CD14-positive monocyte (primary cell): Measurements from ENCODE around the gene GAGE13. TPM values are rescaled to one million over a fixed set of nuclear protein-coding genes. Genes with fewer than 3 reads are reported as not detected.
A peak's percentile ranks its signal among the peaks of the same experiment; 100 is the strongest.
"Not testable (repeated sequence)": the region's sequence is repeated elsewhere in the genome, so short reads cannot be mapped to it uniquely, and the experiment has no call there.

ENCODE experiments used
- DNase-seq, 3 donors: peaks; one replicate each; pipeline ENCODE4 v3.0.0-alpha.2; 2011 to 2022
- H2AFZ ChIP-seq: 2 replicates; pipeline ENCODE4 v1.6.0; 2012; ENCODE audit warnings: mild to moderate bottlenecking, low read depth, low read length, inconsistent platforms; ENCODE audit not compliant: insufficient read depth, poor library complexity, severe bottlenecking
- H3K27ac ChIP-seq, 2 donors: 1 replicate in 1 of 2; 2 replicates in 1 of 2; pipeline ENCODE4 v1.5.1; 2012 to 2013; ENCODE audit warnings: low read length in 2 of 2, control low read depth in 1 of 2, inconsistent platforms in 1 of 2, low read depth in 1 of 2, mild to moderate bottlenecking in 1 of 2
- H3K27me3 ChIP-seq, 2 donors: one replicate each; pipeline versions ENCODE4 v1.6.0 to v1.6.1; 2011 to 2013; ENCODE audit warnings: low read length in 2 of 2; ENCODE audit not compliant: control insufficient read depth in 2 of 2, insufficient read depth in 2 of 2
- H3K36me3 ChIP-seq, 2 donors: replicated peaks in 1 of 2; 1 replicate in 1 of 2; 2 replicates in 1 of 2; pipeline versions ENCODE4 v1.5.1 to v1.6.1; 2012 to 2013; ENCODE audit warnings: low read length in 2 of 2, control low read depth in 1 of 2, inconsistent platforms in 1 of 2, mild to moderate bottlenecking in 1 of 2; ENCODE audit not compliant: insufficient read depth in 2 of 2, control insufficient read depth in 1 of 2
- H3K4me1 ChIP-seq, 2 donors: 1 replicate in 1 of 2; 2 replicates in 1 of 2; pipeline versions ENCODE4 v1.5.1 to v1.6.1; 2012 to 2013; ENCODE audit warnings: low read length in 2 of 2, control low read depth in 1 of 2, inconsistent platforms in 1 of 2, mild to moderate bottlenecking in 1 of 2, moderate library complexity in 1 of 2; ENCODE audit not compliant: insufficient read depth in 2 of 2, control insufficient read depth in 1 of 2
- H3K4me2 ChIP-seq: replicated peaks from 2 replicates; pipeline ENCODE3; 2012; ENCODE audit warnings: low read length, moderate library complexity, mild to moderate bottlenecking; ENCODE audit not compliant: poor library complexity, severe bottlenecking; ENCODE audit errors: extremely low read depth
- H3K4me3 ChIP-seq, 3 experiments: fragments of 200-600 bp in 1 of 3; sonication (generic) in 1 of 3; replicated peaks in 1 of 3; 1 replicate in 2 of 3; 2 replicates in 1 of 3; pipeline ENCODE4 v1.5.1; 2011 to 2013; ENCODE audit warnings: low read length in 3 of 3, mild to moderate bottlenecking in 3 of 3, control low read depth in 2 of 3, low read depth in 2 of 3, inconsistent platforms in 1 of 3, moderate library complexity in 1 of 3
- H3K79me2 ChIP-seq: 2 replicates; pipeline ENCODE4 v1.6.0; 2012; ENCODE audit warnings: mild to moderate bottlenecking, control low read depth, inconsistent platforms, low read length, moderate library complexity; ENCODE audit not compliant: insufficient read depth
- H3K9ac ChIP-seq: 2 replicates; pipeline ENCODE4 v1.6.0; 2017; ENCODE audit warnings: low read length, mild to moderate bottlenecking; ENCODE audit not compliant: insufficient read depth, poor library complexity, severe bottlenecking
- H3K9me3 ChIP-seq, 2 donors: replicated peaks in 1 of 2; 1 replicate in 1 of 2; 2 replicates in 1 of 2; pipeline versions ENCODE4 v1.5.1 to v1.6.1; 2012 to 2013; ENCODE audit warnings: low read length in 2 of 2, control low read depth in 1 of 2; ENCODE audit not compliant: control insufficient read depth in 1 of 2, insufficient read depth in 1 of 2
- H4K20me1 ChIP-seq: 2 replicates; pipeline ENCODE4 v1.6.0; 2012; ENCODE audit warnings: mild to moderate bottlenecking, low read length, control low read depth, moderate library complexity; ENCODE audit not compliant: insufficient read depth
- H3K27ac Mint-ChIP-seq, 7 donors: one replicate each; pipeline ENCODE4 v1.8.0; 2020; ENCODE audit warnings: mild to moderate bottlenecking in 7 of 7, mixed read lengths in 7 of 7, moderate library complexity in 6 of 7, inconsistent platforms in 2 of 7
- H3K27me3 Mint-ChIP-seq, 3 donors: one replicate each; pipeline ENCODE4 v1.8.0; 2021 to 2022; ENCODE audit warnings: low read depth in 3 of 3, mild to moderate bottlenecking in 3 of 3, mixed read lengths in 3 of 3, moderate library complexity in 3 of 3, inconsistent platforms in 1 of 3
- H3K36me3 Mint-ChIP-seq, 2 donors: one replicate each; pipeline ENCODE4 v1.8.0; 2020; ENCODE audit warnings: mixed read lengths in 2 of 2, inconsistent platforms in 1 of 2, mild to moderate bottlenecking in 1 of 2
- H3K4me1 Mint-ChIP-seq: one replicate; pipeline ENCODE4 v1.8.0; 2020; ENCODE audit warnings: mild to moderate bottlenecking, mixed read lengths
- H3K4me3 Mint-ChIP-seq, 2 donors: one replicate each; pipeline ENCODE4 v1.8.0; 2020; ENCODE audit warnings: mild to moderate bottlenecking in 2 of 2, mixed read lengths in 2 of 2, moderate library complexity in 1 of 2
- H3K9me3 Mint-ChIP-seq, 7 donors: one replicate each; pipeline ENCODE4 v1.8.0; 2020 to 2022; ENCODE audit warnings: mixed read lengths in 7 of 7, mild to moderate bottlenecking in 6 of 7, moderate library complexity in 6 of 7, inconsistent platforms in 2 of 7
- CTCF ChIP-seq: fragments of 200-600 bp; IDR thresholded peaks from one replicate; pipeline ENCODE4 v1.8.0; 2022; ENCODE audit warnings: antibody characterized with exemption, mild to moderate bottlenecking
- WGBS: methylation state at CpG from one replicate; pipeline ENCODE4 v1.1.5; 2013; ENCODE audit warnings: missing lambda C conversion rate; ENCODE audit not compliant: insufficient coverage; 5-methylcytosine and 5-hydroxymethylcytosine counted together
- intact Hi-C, 2 donors: fragments of 100-400 bp; cut with micrococcal nuclease; formaldehyde crosslinking; loops; one replicate each; pipeline versions ENCODE4 v1.15.0 to v1.15.1; 2023
- polyA plus RNA-seq, 3 donors: library from polyadenylated mRNA; depleted of rRNA in 1 of 3; unstranded in 2 of 3; stranded (reverse) in 1 of 3; fragments of 300-500 nt in 2 of 3; fragments of >200 nt in 1 of 3; fragmentation: Illumina TruSeq in 2 of 3; gene quantifications; 1 replicate in 2 of 3; 2 replicates in 1 of 3; pipeline ENCODE4 v1.2.3, GENCODE V29; 2012 to 2021

Gene GAGE13
- polyA plus RNA-seq, 3 donors = not detected

GRCh38 chrX:49300703-49301102 is 30.7 kb upstream of the GAGE13 start:
- no peak overlapping the region for H3K4me2 ChIP-seq
- WGBS = no CpG with 5 or more reads among the region's 1 CpG
- no peaks in the 10 kb centered on the region for H3K36me3 Mint-ChIP-seq
- no peaks in the 10 kb centered on the region for H3K4me1 Mint-ChIP-seq
- no peaks in the 10 kb centered on the region for H3K36me3 ChIP-seq
- intact Hi-C loops = no loop called here
- H3K9ac ChIP-seq = no peak overlapping the region
- H3K27me3 Mint-ChIP-seq = peaks cover 0 to 16% (median 2%) of the 10 kb centered on the region in 3 donors
- H3K4me1 ChIP-seq = no peaks in the 10 kb centered on the region
- no peak overlapping the region for H3K4me3 Mint-ChIP-seq
- H3K27ac Mint-ChIP-seq = no peak overlapping the region
- no peaks in the 10 kb centered on the region for H3K9me3 Mint-ChIP-seq
- no peaks in the 10 kb centered on the region for H4K20me1 ChIP-seq
- H2AFZ ChIP-seq = no peak overlapping the region
- H3K27me3 ChIP-seq = no peaks in the 10 kb centered on the region
- no peak for DNase-seq
- H3K79me2 ChIP-seq = no peaks in the 10 kb centered on the region
- TF ChIP-seq CTCF = no peak
- no peaks in the 10 kb centered on the region for H3K9me3 ChIP-seq
- H3K27ac ChIP-seq = no peak overlapping the region
- no peak overlapping the region for H3K4me3 ChIP-seq

- H3K9me3 ChIP-seq = no peaks in the 10 kb centered on the region
- H4K20me1 ChIP-seq = no peaks in the 10 kb centered on the region
- DNase-seq = no peak
- H3K27ac Mint-ChIP-seq = no peak within 1 kb of the TSS
- H3K4me3 Mint-ChIP-seq = no peak within 1 kb of the TSS
- no peaks in the 10 kb centered on the region for H3K36me3 ChIP-seq
- no peaks in the 10 kb centered on the region for H3K36me3 Mint-ChIP-seq
- H3K27me3 ChIP-seq = no peaks in the 10 kb centered on the region
- H3K27ac ChIP-seq = no peak within 1 kb of the TSS
- no peaks in the 10 kb centered on the region for H3K79me2 ChIP-seq
- H3K4me1 Mint-ChIP-seq = peaks cover 14% of the 10 kb centered on the region
- H3K9ac ChIP-seq = no peak within 1 kb of the TSS
- H2AFZ ChIP-seq = no peak within 1 kb of the TSS
- H3K9me3 Mint-ChIP-seq = no peaks in the 10 kb centered on the region
- no CpG with 5 or more reads among the region's 15 CpGs for WGBS
- H3K4me1 ChIP-seq = peaks cover 9 to 13% of the 10 kb centered on the region in 2 donors
- peaks cover 0 to 15% (median 2%) of the 10 kb centered on the region in 3 donors for H3K27me3 Mint-ChIP-seq
- no peak for TF ChIP-seq CTCF
- intact Hi-C loops = no loop called here
- H3K4me2 ChIP-seq = no peak within 1 kb of the TSS
- H3K4me3 ChIP-seq = no peak within 1 kb of the TSS
Observed at GRCh38 chrX:49303346-49303745, 28.0 kb upstream of the GAGE13 start, which contains the start of gene GAGE10. GAGE10 (plus strand) TSS chrX:49303646; CDS start chrX:49304860, 1,214 bp downstream.

- DNase-seq, intact Hi-C loops: not testable (repeated sequence)
Observed at GRCh38 chrX:49307775-49308174, 23.6 kb upstream of the GAGE13 start.

More at GRCh38 chrX:49307775-49308174, 23.6 kb upstream of the GAGE13 start:
- H3K4me3 Mint-ChIP-seq, H3K9me3 Mint-ChIP-seq, H3K79me2 ChIP-seq, H3K9me3 ChIP-seq, H3K27me3 ChIP-seq, H4K20me1 ChIP-seq, H3K36me3 ChIP-seq, H3K27me3 Mint-ChIP-seq, H3K9ac ChIP-seq, H3K36me3 Mint-ChIP-seq, H3K4me3 ChIP-seq, H3K4me2 ChIP-seq: not testable (repeated sequence)
- Histone ChIP-seq H3K27ac (peak overlapping the region in 1 of 2 donors; percentile 92), H3K4me1 (peaks cover 47 to 53% of the 10 kb centered on the region in 2 donors), H2AFZ (peak overlapping the region; percentile 79)
- Mint-ChIP-seq H3K4me1 (peaks cover 50% of the 10 kb centered on the region), H3K27ac (peak overlapping the region in 5 of 7 donors; percentile 52 to 92 (median 65))
- no CpG with 5 or more reads among the region's 2 CpGs for WGBS
